MCF 10A (cell line): ENCODE results near the gene UROS. TPM values are rescaled to one million over a fixed set of nuclear protein-coding genes. Genes with fewer than 3 reads are reported as not detected.

Experiments
- BruUV-seq: library from RNA; stranded (reverse); fragments of 400-500 nt; replicated peaks from 2 replicates; lab custom pipeline; 2021; lab: Mats Ljungman, UMichigan
- CTCF ChIA-PET: fragments of 300-600 bp; sonication (Branson Sonifier 250); formaldehyde crosslinking; extraction: SDS; loops from one replicate; lab custom pipeline; 2021; ENCODE audit warnings: antibody characterized with exemption, inconsistent platforms; lab: Yijun Ruan, JAX
- POLR2A ChIA-PET: fragments of 300-600, 350-650 bp; sonication (Branson Sonifier 250); formaldehyde crosslinking; extraction: SDS; loops from one replicate; lab custom pipeline; 2020; ENCODE audit warnings: antibody characterized with exemption, inconsistent platforms; lab: Yijun Ruan, JAX
- DNase-seq: peaks from one replicate; pipeline ENCODE4 v3.0.0-alpha.2; 2018; ENCODE audit not compliant: unreplicated experiment
- H3K27ac Mint-ChIP-seq: one replicate; pipeline ENCODE4 v1.8.0; 2022; ENCODE audit warnings: mild to moderate bottlenecking, low read depth, mixed read lengths; ENCODE audit not compliant: unreplicated experiment
- H3K27me3 Mint-ChIP-seq: one replicate; pipeline ENCODE4 v1.8.0; 2022; ENCODE audit warnings: mixed read lengths; ENCODE audit not compliant: insufficient read depth, unreplicated experiment
- H3K36me3 Mint-ChIP-seq: one replicate; pipeline ENCODE4 v1.8.0; 2022; ENCODE audit warnings: mild to moderate bottlenecking, moderate library complexity, mixed read lengths; ENCODE audit not compliant: insufficient read depth, unreplicated experiment
- H3K4me1 Mint-ChIP-seq: one replicate; pipeline ENCODE4 v1.8.0; 2022; ENCODE audit warnings: mixed read lengths; ENCODE audit not compliant: insufficient read depth, unreplicated experiment
- H3K4me3 Mint-ChIP-seq: one replicate; pipeline ENCODE4 v1.8.0; 2022; ENCODE audit warnings: mild to moderate bottlenecking, moderate library complexity, mixed read lengths; ENCODE audit not compliant: unreplicated experiment
- H3K9me3 Mint-ChIP-seq: one replicate; pipeline ENCODE4 v1.8.0; 2022; ENCODE audit warnings: mixed read lengths; ENCODE audit not compliant: unreplicated experiment
- intact Hi-C: fragments of 100-400 bp; cut with micrococcal nuclease; formaldehyde crosslinking; loops from 2 replicates; pipeline ENCODE4 v1.14.1; 2022
- total RNA-seq: library from RNA; stranded (reverse); gene quantifications from 2 replicates; pipeline ENCODE4 v1.2.3, GENCODE V29; 2022
- TF ChIP-seq, protein P1 (sequence below): fragments of 200-600 bp; IDR thresholded peaks from one replicate; pipeline ENCODE4 v1.8.0; 2022; ENCODE audit warnings: antibody characterized with exemption, mild to moderate bottlenecking; ENCODE audit not compliant: unreplicated experiment

The UROS gene
- total RNA-seq, 1 experiment from 2014 or later, result 64.4 TPM

DNA sequence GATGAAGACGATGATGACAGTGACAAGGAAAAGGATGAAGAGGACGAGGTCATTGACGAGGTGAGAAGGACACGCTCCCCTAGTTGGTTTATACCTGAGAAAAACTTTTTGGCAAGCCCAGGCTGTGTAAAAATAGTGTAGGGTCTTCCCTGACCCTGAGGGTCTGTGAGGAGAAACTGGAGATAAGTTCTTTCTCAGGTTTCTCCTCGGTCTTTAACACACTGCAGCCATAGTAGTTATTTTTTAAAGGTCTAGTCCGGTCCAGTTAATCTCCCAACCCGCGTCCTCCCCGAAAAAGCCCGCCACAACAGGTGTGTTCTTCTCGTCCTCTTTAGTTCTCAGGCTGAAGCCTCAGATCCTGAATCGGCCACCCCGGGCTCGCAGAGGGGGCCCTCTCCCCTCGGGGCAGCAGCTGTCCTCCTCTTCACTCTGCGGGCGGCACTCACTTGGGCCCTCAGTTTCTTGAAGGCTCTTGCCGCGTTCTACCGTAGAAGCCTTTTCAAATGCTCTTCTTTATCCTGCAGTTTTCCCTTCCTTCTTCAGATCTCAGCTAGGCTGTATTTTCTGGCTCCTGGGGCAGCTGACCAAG, 699 bp upstream of the UROS start:
- Mint-ChIP-seq H3K27ac (no peak overlapping the region), H3K4me3 (no peak overlapping the region), H3K9me3 (no peaks in the 10 kb centered on the region), H3K4me1 (peaks cover 22% of the 10 kb centered on the region), H3K36me3 (peaks cover 36% of the 10 kb centered on the region), H3K27me3 (no peaks in the 10 kb centered on the region)
- ChIA-PET POLR2A (interaction anchor here (0.8 to 2.4 kb wide), 7 partner anchors 7 to 798 kb away, joined by 3 to 7 read pairs (median 4); partner anchors contain the start of gene EDRF1), CTCF (interaction anchor here (0.6 kb wide), 1 partner anchor 1435 kb away, joined by 3 read pairs; no protein-coding TSS in a partner anchor)
- intact Hi-C loops, result no loop called here
- TF ChIP-seq, protein P1, sequence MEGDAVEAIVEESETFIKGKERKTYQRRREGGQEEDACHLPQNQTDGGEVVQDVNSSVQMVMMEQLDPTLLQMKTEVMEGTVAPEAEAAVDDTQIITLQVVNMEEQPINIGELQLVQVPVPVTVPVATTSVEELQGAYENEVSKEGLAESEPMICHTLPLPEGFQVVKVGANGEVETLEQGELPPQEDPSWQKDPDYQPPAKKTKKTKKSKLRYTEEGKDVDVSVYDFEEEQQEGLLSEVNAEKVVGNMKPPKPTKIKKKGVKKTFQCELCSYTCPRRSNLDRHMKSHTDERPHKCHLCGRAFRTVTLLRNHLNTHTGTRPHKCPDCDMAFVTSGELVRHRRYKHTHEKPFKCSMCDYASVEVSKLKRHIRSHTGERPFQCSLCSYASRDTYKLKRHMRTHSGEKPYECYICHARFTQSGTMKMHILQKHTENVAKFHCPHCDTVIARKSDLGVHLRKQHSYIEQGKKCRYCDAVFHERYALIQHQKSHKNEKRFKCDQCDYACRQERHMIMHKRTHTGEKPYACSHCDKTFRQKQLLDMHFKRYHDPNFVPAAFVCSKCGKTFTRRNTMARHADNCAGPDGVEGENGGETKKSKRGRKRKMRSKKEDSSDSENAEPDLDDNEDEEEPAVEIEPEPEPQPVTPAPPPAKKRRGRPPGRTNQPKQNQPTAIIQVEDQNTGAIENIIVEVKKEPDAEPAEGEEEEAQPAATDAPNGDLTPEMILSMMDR, result no peak
- peak; percentile 5 for DNase-seq
- BruUV-seq, result TSS peak; percentile 69

- POLR2A ChIA-PET, result interaction anchor here (1.0 kb wide), 1 partner anchor 19 kb away, joined by 3 read pairs; no protein-coding TSS in a partner anchor
- CTCF ChIA-PET, result no interaction called here
- H3K9me3 Mint-ChIP-seq, result no peaks in the 10 kb centered on the region
- peaks cover 10% of the 10 kb centered on the region for H3K4me1 Mint-ChIP-seq
- peak overlapping the region; percentile 69 for H3K27ac Mint-ChIP-seq
- BruUV-seq, result no TSS peak
- no peak for DNase-seq
- intact Hi-C loops, result no loop called here
- H3K36me3 Mint-ChIP-seq, result peaks cover 5% of the 10 kb centered on the region
- no peak overlapping the region for H3K4me3 Mint-ChIP-seq
- no peaks in the 10 kb centered on the region for H3K27me3 Mint-ChIP-seq
- TF ChIP-seq, protein P1, result no peak
These were observed 2.4 kb downstream of the UROS start for GRCh38 chr10:125820701-125821100.

DNA sequence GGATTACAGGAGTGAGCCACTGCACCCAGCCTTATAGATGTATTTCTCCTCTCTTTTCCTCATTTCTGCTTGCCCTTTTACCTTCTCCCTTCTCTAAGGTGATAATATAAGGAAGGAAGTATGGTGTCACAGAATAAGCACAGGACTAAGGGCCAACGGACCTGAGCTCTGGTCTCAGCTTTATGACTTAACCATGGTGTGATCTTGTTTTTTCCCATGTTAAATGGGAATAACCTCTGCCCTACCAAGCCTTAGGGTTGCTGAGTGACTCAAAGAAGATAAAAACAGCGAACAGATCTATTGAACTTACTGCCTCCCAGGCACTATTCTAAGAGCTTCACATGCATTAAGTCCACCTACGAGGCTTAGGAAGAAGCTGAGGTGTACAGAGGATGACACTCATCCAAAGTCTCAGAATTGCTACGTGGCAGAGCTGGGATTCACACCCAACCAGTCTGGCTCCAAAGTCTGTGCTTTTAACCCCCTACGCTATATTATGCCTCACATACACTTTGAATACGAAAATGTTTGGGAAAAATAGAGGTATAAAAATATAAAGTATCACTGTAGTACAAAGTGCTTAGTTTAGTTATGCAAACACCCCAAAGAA, 5.6 kb downstream of the UROS start:
- POLR2A ChIA-PET, result no interaction called here
- H3K27me3 Mint-ChIP-seq, result no peaks in the 10 kb centered on the region
- H3K27ac Mint-ChIP-seq, result no peak overlapping the region

GRCh38 chr10:125816548-125816947, 6.5 kb downstream of the UROS start:
- TF ChIP-seq, protein P1, result no peak
- Mint-ChIP-seq H3K27ac (no peak overlapping the region), H3K36me3 (peaks cover 37% of the 10 kb centered on the region), H3K4me1 (peaks cover 6% of the 10 kb centered on the region), H3K4me3 (no peak overlapping the region), H3K27me3 (no peaks in the 10 kb centered on the region), H3K9me3 (no peaks in the 10 kb centered on the region)
- no TSS peak for BruUV-seq
- no peak for DNase-seq
- ChIA-PET CTCF (interaction anchor here (0.8 kb wide), 1 partner anchor 12 kb away, joined by 3 read pairs; no protein-coding TSS in a partner anchor), POLR2A (no interaction called here)
- intact Hi-C loops, result no loop called here

More for the DNA sequence above, 5.6 kb downstream of the UROS start:
- intact Hi-C loops, result no loop called here
- Mint-ChIP-seq H3K36me3 (peaks cover 31% of the 10 kb centered on the region), H3K9me3 (no peaks in the 10 kb centered on the region), H3K4me3 (no peak overlapping the region), H3K4me1 (peaks cover 10% of the 10 kb centered on the region)
- TF ChIP-seq, protein P1, result no peak
- DNase-seq, result no peak
- CTCF ChIA-PET, result interaction anchor here (0.8 kb wide), 1 partner anchor 11 kb away, joined by 3 read pairs; no protein-coding TSS in a partner anchor
- BruUV-seq, result no TSS peak
